Muscle of leg (tissue), 11 donors: ENCODE results near the gene ST8SIA6. TPM values are rescaled to one million over a fixed set of nuclear protein-coding genes. Genes with fewer than 3 reads are reported as not detected.
"Not testable (repeated sequence)": the region's sequence is repeated elsewhere in the genome, so short reads cannot be mapped to it uniquely, and the experiment has no call there.

ENCODE experiments used
- DNase-seq: peaks from one replicate; pipeline ENCODE4 v3.0.0; 2013
- H3K27ac ChIP-seq: one replicate; pipeline ENCODE4 v1.5.1; 2013; ENCODE audit warnings: mild to moderate bottlenecking, low read length, control low read depth
- H3K27me3 ChIP-seq: one replicate; pipeline ENCODE4 v1.6.1; 2013; ENCODE audit warnings: low read length; ENCODE audit not compliant: control insufficient read depth, insufficient read depth
- H3K36me3 ChIP-seq: one replicate; pipeline ENCODE4 v1.6.1; 2013; ENCODE audit warnings: low read length; ENCODE audit not compliant: control insufficient read depth, insufficient read depth
- H3K4me1 ChIP-seq: one replicate; pipeline ENCODE4 v1.6.1; 2013; ENCODE audit warnings: low read length; ENCODE audit not compliant: control insufficient read depth, insufficient read depth
- H3K4me3 ChIP-seq: one replicate; pipeline ENCODE4 v1.5.1; 2013; ENCODE audit warnings: low read length, control low read depth
- H3K9me3 ChIP-seq: replicated peaks from 2 replicates; pipeline ENCODE4 v1.6.1; 2013; ENCODE audit warnings: low read depth, low read length; ENCODE audit not compliant: control insufficient read depth
- WGBS: methylation state at CpG from one replicate; pipeline ENCODE4 v1.1.5; 2013; ENCODE audit warnings: missing lambda C conversion rate; ENCODE audit not compliant: insufficient coverage; 5-methylcytosine and 5-hydroxymethylcytosine counted together
- polyA plus RNA-seq, 8 donors: library from polyadenylated mRNA; unstranded; fragments of 120-200 nt; gene quantifications; one replicate each; pipeline versions ENCODE4 v1.2.1 to v1.2.3, GENCODE V29; 2013; ENCODE audit warnings: inconsistent platforms in 1 of 8, low replicate concordance in 1 of 8; ENCODE audit not compliant: insufficient read length in 8 of 8, insufficient read depth in 1 of 8
- total RNA-seq: library from RNA; stranded (reverse); fragments of 120-200 nt; gene quantifications from one replicate; pipeline ENCODE4 v1.2.4, GENCODE V29; 2013

Gene ST8SIA6
- total and polyA plus RNA-seq, 9 donors, result 1.0 to 2.2 (median 1.7) TPM

DNA sequence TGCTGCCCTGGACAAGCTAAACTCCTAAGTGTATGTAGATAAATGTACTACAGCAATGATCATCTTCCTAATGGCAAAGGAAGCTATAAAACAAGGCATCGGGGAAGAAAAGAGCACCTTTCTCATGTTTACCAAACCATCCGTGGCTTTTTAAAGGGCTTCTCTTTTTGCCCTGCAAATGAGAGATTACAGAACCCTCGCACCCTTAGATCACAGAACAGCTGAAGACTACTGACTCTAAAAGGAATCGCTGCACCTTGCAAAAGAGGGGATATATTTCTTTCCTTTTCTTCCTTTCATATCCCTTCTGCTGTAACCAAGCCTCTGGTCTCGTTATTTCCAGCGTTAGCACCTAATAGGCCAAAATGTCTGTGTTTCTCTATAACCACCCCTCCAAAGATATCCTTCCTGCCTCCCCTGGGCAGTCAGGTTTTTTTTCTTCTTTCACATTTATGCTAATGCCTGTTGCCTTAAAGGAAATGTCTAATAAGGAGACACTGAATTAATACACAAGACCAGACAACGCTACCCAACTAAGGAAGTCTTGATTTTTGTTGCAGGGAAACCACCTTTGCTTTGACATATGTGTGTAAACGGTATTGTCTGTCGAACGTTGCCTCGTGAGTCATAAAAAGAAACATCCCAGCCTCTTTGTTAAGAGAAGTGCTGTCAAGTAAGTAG, 10.5 kb downstream of the ST8SIA6 start:
- H3K27me3 ChIP-seq, result peaks cover 4% of the 10 kb centered on the region
- WGBS, result 36% methylated on average over 2 of the region's 11 CpGs
- no peak for DNase-seq
- no peaks in the 10 kb centered on the region for H3K4me1 ChIP-seq
- no peaks in the 10 kb centered on the region for H3K36me3 ChIP-seq
- H3K27ac ChIP-seq, result no peak overlapping the region
- H3K9me3 ChIP-seq, result peaks cover 2% of the 10 kb centered on the region
- H3K4me3 ChIP-seq, result no peak overlapping the region

- no peak for DNase-seq
- Histone ChIP-seq H3K4me3 (no peak overlapping the region), H3K9me3 (no peaks in the 10 kb centered on the region), H3K36me3 (no peaks in the 10 kb centered on the region), H3K4me1 (no peaks in the 10 kb centered on the region), H3K27ac (no peak overlapping the region), H3K27me3 (peaks cover under 1% of the 10 kb centered on the region)
- WGBS, result no CpG with 5 or more reads among the region's 1 CpG
Measured at GRCh38 chr10:17438583-17438982, 15.8 kb downstream of the ST8SIA6 start.

- H3K27ac ChIP-seq, DNase-seq, H3K36me3 ChIP-seq, H3K27me3 ChIP-seq, H3K4me3 ChIP-seq, H3K4me1 ChIP-seq, H3K9me3 ChIP-seq: not testable (repeated sequence)
- 100% methylated on average over 2 of the region's 2 CpGs for WGBS
Measured at GRCh38 chr10:17436578-17436977, 17.8 kb downstream of the ST8SIA6 start.

DNA sequence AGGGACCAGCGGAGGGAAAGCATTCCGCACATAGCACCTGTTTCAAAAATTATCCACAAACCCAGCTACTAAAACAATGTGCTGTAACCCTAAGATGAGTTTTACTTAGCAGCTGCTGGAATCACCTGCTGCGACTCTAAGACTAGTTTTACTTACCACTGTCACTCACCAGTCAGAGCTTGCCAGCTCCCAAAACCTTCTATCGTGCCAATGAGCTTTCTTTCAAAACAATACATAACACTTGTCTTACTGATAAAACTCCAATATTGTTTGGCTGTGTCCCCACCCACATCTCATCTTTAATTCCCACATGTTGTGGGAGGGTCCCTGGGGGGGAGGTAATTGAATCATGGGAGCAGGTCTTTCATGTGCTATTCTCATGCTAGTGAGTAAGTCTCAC, 18.4 kb downstream of the ST8SIA6 start:
- Histone ChIP-seq H3K27ac (no peak overlapping the region), H3K4me3 (no peak overlapping the region), H3K36me3 (no peaks in the 10 kb centered on the region), H3K9me3 (no peaks in the 10 kb centered on the region), H3K27me3 (peaks cover 6% of the 10 kb centered on the region), H3K4me1 (no peaks in the 10 kb centered on the region)
- no peak for DNase-seq
- WGBS, result 90% methylated on average over 3 of the region's 4 CpGs

GRCh38 chr10:17435187-17435586, 19.2 kb downstream of the ST8SIA6 start:
- Histone ChIP-seq H3K27me3 (peaks cover 6% of the 10 kb centered on the region), H3K4me1 (no peaks in the 10 kb centered on the region), H3K9me3 (no peaks in the 10 kb centered on the region), H3K36me3 (no peaks in the 10 kb centered on the region), H3K27ac (no peak overlapping the region), H3K4me3 (no peak overlapping the region)
- DNase-seq, result no peak

DNA sequence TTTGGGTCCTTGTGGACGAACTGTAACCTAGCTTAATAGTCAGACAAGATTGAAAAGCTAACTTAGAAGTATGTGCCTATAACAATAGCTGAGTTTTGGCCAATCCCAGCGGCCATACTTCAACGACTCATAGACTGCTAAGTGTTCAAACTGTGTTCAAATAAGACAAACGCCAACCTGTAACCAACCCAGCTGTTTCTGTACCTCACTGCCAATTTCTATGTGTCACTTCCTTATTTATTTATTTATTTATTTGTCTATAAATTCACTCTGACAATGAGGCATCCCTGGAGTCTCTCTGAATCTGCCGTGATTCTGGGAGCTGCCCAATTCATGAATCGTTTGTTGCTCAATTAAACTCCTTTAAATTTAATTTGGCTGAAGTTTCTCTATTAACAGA, 21.7 kb downstream of the ST8SIA6 start:
- H3K9me3 ChIP-seq, result no peaks in the 10 kb centered on the region
- H3K36me3 ChIP-seq, result no peaks in the 10 kb centered on the region
- no peak overlapping the region for H3K27ac ChIP-seq
- no peak for DNase-seq
- no peaks in the 10 kb centered on the region for H3K4me1 ChIP-seq
- WGBS, result 67% methylated on average over 1 of the region's 6 CpGs
- H3K27me3 ChIP-seq, result peaks cover 8% of the 10 kb centered on the region
- H3K4me3 ChIP-seq, result no peak overlapping the region

- Histone ChIP-seq H3K27ac (no peak overlapping the region), H3K4me3 (no peak overlapping the region), H3K36me3 (no peaks in the 10 kb centered on the region), H3K9me3 (no peaks in the 10 kb centered on the region), H3K27me3 (peaks cover 8% of the 10 kb centered on the region), H3K4me1 (no peaks in the 10 kb centered on the region)
- WGBS, result 67% methylated on average over 7 of the region's 7 CpGs
- no peak for DNase-seq
Measured at GRCh38 chr10:17431871-17432311, 22.5 kb downstream of the ST8SIA6 start.

DNA sequence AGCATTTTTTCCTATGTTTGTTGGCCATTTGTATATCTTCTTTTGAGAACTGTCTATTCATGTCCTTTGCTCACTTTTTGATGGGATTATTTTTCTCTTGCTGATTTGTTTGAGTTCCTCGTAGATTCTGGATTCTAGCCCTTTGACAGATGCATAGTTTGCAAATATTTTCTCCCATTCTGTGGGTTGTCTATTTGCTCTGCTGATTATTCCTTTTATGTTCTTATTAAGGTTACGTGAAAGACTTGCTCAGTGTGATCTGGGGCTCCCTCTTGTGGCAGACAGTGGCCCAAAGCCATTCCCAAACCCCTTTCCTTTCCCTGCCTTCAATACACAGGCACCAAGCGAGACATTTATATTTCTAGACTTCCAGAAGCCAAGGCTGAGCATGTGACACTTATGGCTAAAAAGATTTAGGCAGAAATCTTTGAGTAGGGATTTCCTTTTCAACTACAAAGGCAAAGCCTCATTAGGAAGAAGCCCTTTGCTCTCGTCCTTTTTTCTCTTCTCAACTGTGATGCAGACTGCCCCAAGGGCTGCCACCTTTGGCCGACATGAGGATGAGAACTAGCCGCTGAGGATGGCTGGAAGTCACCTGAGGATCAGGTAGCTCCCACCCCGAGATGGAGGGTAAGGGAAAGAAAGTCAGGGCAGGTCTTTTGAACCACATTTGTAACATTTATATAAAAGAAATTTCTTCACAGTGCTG, 23.6 kb downstream of the ST8SIA6 start:
- H3K27ac ChIP-seq, result no peak overlapping the region
- DNase-seq, result peak; percentile 80
- H3K27me3 ChIP-seq, result peaks cover 8% of the 10 kb centered on the region
- no CpG with 5 or more reads among the region's 7 CpGs for WGBS
- no peak overlapping the region for H3K4me3 ChIP-seq
- H3K36me3 ChIP-seq, result no peaks in the 10 kb centered on the region
- H3K9me3 ChIP-seq, result no peaks in the 10 kb centered on the region
- no peaks in the 10 kb centered on the region for H3K4me1 ChIP-seq

DNA sequence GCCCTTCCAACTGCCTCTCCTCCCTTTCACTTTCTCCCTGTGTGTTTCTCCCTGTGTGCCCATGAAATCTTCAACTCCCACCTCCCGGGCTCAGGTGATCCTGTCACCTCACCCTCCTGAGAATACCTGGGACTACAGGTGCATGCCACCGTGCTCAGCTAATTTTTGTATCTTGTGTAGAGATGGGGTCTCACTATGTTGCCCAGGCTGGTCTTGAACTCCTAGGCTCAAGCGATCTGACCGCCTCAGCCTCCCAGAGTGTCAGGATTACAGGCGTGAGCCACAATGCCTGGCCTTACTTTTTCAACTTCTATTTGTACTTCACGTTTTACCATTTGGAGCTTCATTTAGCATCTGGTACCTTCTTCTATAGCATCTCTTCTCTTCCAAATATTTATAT, 24.9 kb downstream of the ST8SIA6 start:
- Histone ChIP-seq H3K9me3 (no peaks in the 10 kb centered on the region), H3K4me3 (no peak overlapping the region), H3K36me3 (no peaks in the 10 kb centered on the region), H3K27me3 (peaks cover 8% of the 10 kb centered on the region), H3K4me1 (no peaks in the 10 kb centered on the region), H3K27ac (no peak overlapping the region)
- DNase-seq, result no peak
- WGBS, result 97% methylated on average over 4 of the region's 6 CpGs

- H3K36me3 ChIP-seq, result no peaks in the 10 kb centered on the region
- no peaks in the 10 kb centered on the region for H3K9me3 ChIP-seq
- peaks cover 6% of the 10 kb centered on the region for H3K27me3 ChIP-seq
- H3K27ac ChIP-seq, result no peak overlapping the region
- no peaks in the 10 kb centered on the region for H3K4me1 ChIP-seq
- no peak overlapping the region for H3K4me3 ChIP-seq
- no peak for DNase-seq
- 52% methylated on average over 15 of the region's 17 CpGs for WGBS
Measured at GRCh38 chr10:17428351-17429097, 25.9 kb downstream of the ST8SIA6 start.
